GM12878 (cell line): ENCODE results near the gene SKIL. TPM values are rescaled to one million over a fixed set of nuclear protein-coding genes. Genes with fewer than 3 reads are reported as not detected.
A peak's percentile ranks its signal among the peaks of the same experiment; 100 is the strongest.

Experiments
- ATAC-seq: fragments of 200-7000 bp; cut with Tn5 transposase; 3 replicates; pipeline ENCODE4 v1.9.1; 2020; ENCODE audit warnings: mild to moderate bottlenecking, moderate library complexity
- BruUV-seq: library from RNA; stranded (reverse); fragments of 400-500 nt; replicated peaks from 2 replicates; lab custom pipeline; 2021; lab: Mats Ljungman, UMichigan
- CTCF ChIA-PET: fragments of 300-600 bp; sonication (Branson Sonifier 250); formaldehyde crosslinking; extraction: SDS; loops from one replicate; lab custom pipeline; 2021; ENCODE audit warnings: inconsistent platforms; lab: Yijun Ruan, JAX
- POLR2A ChIA-PET: fragments of 350-600 bp; formaldehyde crosslinking; extraction: SDS; loops from one replicate; lab custom pipeline; 2021; ENCODE audit warnings: inconsistent platforms; lab: Charles Lee
- RAD21 ChIA-PET: fragments of 300-600 bp; sonication (Branson Sonifier 250); formaldehyde crosslinking; loops from one replicate; lab custom pipeline; 2023; ENCODE audit warnings: antibody characterized with exemption; ENCODE audit not compliant: unreplicated experiment; lab: Charles Lee
- SMC1A ChIA-PET: fragments of 300-600 bp; sonication (Branson Sonifier 250); formaldehyde crosslinking; loops from one replicate; lab custom pipeline; 2023; ENCODE audit not compliant: unreplicated experiment, uncharacterized antibody; lab: Charles Lee
- DNase-seq: peaks from one replicate; pipeline ENCODE4 v3.0.0-alpha.2; 2011; ENCODE audit warnings: low read depth, low spot score
- FAIRE-seq: peaks from 3 replicates; lab custom pipeline; 2011; peaks lifted over from hg19 to GRCh38; lab: Jason Lieb, UNC
- H2AFZ ChIP-seq: 2 replicates; pipeline ENCODE4 v1.6.0; 2011; ENCODE audit warnings: low read depth, low read length, control low read depth; ENCODE audit not compliant: control insufficient read depth
- H3K27ac ChIP-seq: 2 replicates; pipeline ENCODE4 v1.5.1; 2011; ENCODE audit warnings: control low read depth; ENCODE audit not compliant: control insufficient read depth, insufficient read depth
- H3K27me3 ChIP-seq, 2 experiments: replicated peaks in 1 of 2; 2 replicates each; pipeline versions ENCODE4 v1.6.0 to v1.6.1; 2011; ENCODE audit warnings: low read length in 1 of 2; ENCODE audit not compliant: control insufficient read depth in 2 of 2, insufficient read depth in 2 of 2
- H3K36me3 ChIP-seq, 2 experiments: 2 replicates each; pipeline ENCODE4 v1.5.1; 2011; ENCODE audit warnings: low read length in 1 of 2; ENCODE audit not compliant: control insufficient read depth in 2 of 2, insufficient read depth in 2 of 2
- H3K4me1 ChIP-seq: 2 replicates; pipeline ENCODE4 v1.6.1; 2011; ENCODE audit warnings: mild to moderate bottlenecking, low read length, moderate library complexity, mixed read lengths; ENCODE audit not compliant: control insufficient read depth, insufficient read depth
- H3K4me2 ChIP-seq: 2 replicates; pipeline ENCODE4 v1.6.0; 2011; ENCODE audit warnings: control low read depth; ENCODE audit not compliant: control insufficient read depth, insufficient read depth
- H3K4me3 ChIP-seq: fragments of 200-600 bp; sonication (generic); 2 replicates; pipeline ENCODE4 v1.5.1; 2016
- H3K79me2 ChIP-seq: 2 replicates; pipeline ENCODE4 v1.6.0; 2011; ENCODE audit warnings: low read length; ENCODE audit not compliant: control insufficient read depth, insufficient read depth
- H3K9ac ChIP-seq: 2 replicates; pipeline ENCODE4 v1.8.0; 2011; ENCODE audit warnings: low read length, control low read depth, mixed read lengths; ENCODE audit not compliant: control insufficient read depth, insufficient read depth
- H3K9me3 ChIP-seq: replicated peaks from 3 replicates; pipeline ENCODE4 v1.5.1; 2011; ENCODE audit warnings: mild to moderate bottlenecking, low read length; ENCODE audit not compliant: control insufficient read depth, insufficient read depth
- H4K20me1 ChIP-seq: 2 replicates; pipeline ENCODE4 v1.6.0; 2011; ENCODE audit not compliant: control insufficient read depth, insufficient read depth
- ATF7 ChIP-seq: fragments of 450-650 bp; IDR thresholded peaks from 2 replicates; pipeline ENCODE4 v1.6.1; 2016; ENCODE audit warnings: low read depth, mild to moderate bottlenecking
- BCL11A ChIP-seq: IDR thresholded peaks from 2 replicates; pipeline ENCODE4 v1.6.1; 2011; ENCODE audit warnings: low read depth, low read length
- BMI1 ChIP-seq: fragments of 450-650 bp; IDR thresholded peaks from 2 replicates; pipeline ENCODE4 v1.6.1; 2016; ENCODE audit warnings: mild to moderate bottlenecking, moderate library complexity, borderline replicate concordance
- CREB1 ChIP-seq: IDR thresholded peaks from 2 replicates; pipeline ENCODE4 v1.6.1; 2012; ENCODE audit warnings: low read depth, mild to moderate bottlenecking, inconsistent platforms
- GABPA ChIP-seq: IDR thresholded peaks from 2 replicates; pipeline ENCODE4 v1.6.1; 2014; ENCODE audit warnings: antibody characterized with exemption, low read depth, mild to moderate bottlenecking, inconsistent platforms
- KDM1A ChIP-seq: fragments of 200-600 bp; sonication (generic); IDR thresholded peaks from 2 replicates; pipeline ENCODE4 v1.6.1; 2016; ENCODE audit warnings: borderline replicate concordance
- KLF5 ChIP-seq: fragments of 450-650 bp; IDR thresholded peaks from 2 replicates; pipeline ENCODE4 v1.6.1; 2014; ENCODE audit warnings: mild to moderate bottlenecking; ENCODE audit not compliant: partially characterized antibody
- MAX ChIP-seq: IDR thresholded peaks from 2 replicates; pipeline ENCODE4 v1.6.1; 2012; ENCODE audit warnings: low read depth, low read length, improper control_type of control experiment
- NR2F1 ChIP-seq: fragments of 450-650 bp; conservative IDR thresholded peaks from 2 replicates; pipeline ENCODE4 v1.6.1; 2017; ENCODE audit warnings: mild to moderate bottlenecking
- PAX5 ChIP-seq: IDR thresholded peaks from 2 replicates; pipeline ENCODE4 v1.6.1; 2011; ENCODE audit warnings: low read depth, low read length, borderline replicate concordance
- POLR2AphosphoS2 ChIP-seq: IDR thresholded peaks from 2 replicates; pipeline ENCODE4 v1.6.1; 2011; ENCODE audit warnings: low read depth, mild to moderate bottlenecking, low read length, improper control_type of control experiment, moderate library complexity
- RAD21 ChIP-seq: IDR thresholded peaks from 2 replicates; pipeline ENCODE4 v1.6.1; 2011; ENCODE audit warnings: mild to moderate bottlenecking, low read depth, low read length, moderate library complexity; ENCODE audit not compliant: insufficient read depth
- RB1 ChIP-seq: fragments of 450-650 bp; formaldehyde crosslinking; IDR thresholded peaks from 2 replicates; pipeline ENCODE4 v1.6.1; 2017; ENCODE audit warnings: mild to moderate bottlenecking, borderline replicate concordance
- RUNX3 ChIP-seq: IDR thresholded peaks from 2 replicates; pipeline ENCODE4 v1.6.1; 2012; ENCODE audit warnings: low read length, inconsistent platforms
- SMAD1 ChIP-seq: fragments of 450-650 bp; IDR thresholded peaks from 2 replicates; pipeline ENCODE4 v1.6.1; 2018; ENCODE audit warnings: mild to moderate bottlenecking, low read depth; ENCODE audit not compliant: partially characterized antibody
- SMAD5 ChIP-seq: IDR thresholded peaks from 2 replicates; pipeline ENCODE4 v1.6.1; 2016; ENCODE audit warnings: antibody characterized with exemption, low read depth
- STAT1 ChIP-seq: fragments of 450-650 bp; conservative IDR thresholded peaks from 2 replicates; pipeline ENCODE4 v1.6.1; 2014; ENCODE audit warnings: antibody characterized with exemption, mild to moderate bottlenecking
- TCF3 ChIP-seq: IDR thresholded peaks from 2 replicates; pipeline ENCODE4 v1.6.1; 2012; ENCODE audit warnings: low read depth, mild to moderate bottlenecking, low read length, borderline replicate concordance; ENCODE audit not compliant: insufficient read depth
- USF1 ChIP-seq: IDR thresholded peaks from 2 replicates; pipeline ENCODE4 v1.6.1; 2011; ENCODE audit warnings: borderline replicate concordance, low read depth, mild to moderate bottlenecking, moderate library complexity, mixed read lengths, low read length; ENCODE audit not compliant: insufficient read depth; ENCODE audit errors: extremely low read length
- WRNIP1 ChIP-seq: IDR thresholded peaks from 2 replicates; pipeline ENCODE4 v1.6.1; 2011; ENCODE audit warnings: low read depth, low read length, improper control_type of control experiment, borderline replicate concordance
- ZNF24 ChIP-seq: fragments of 450-650 bp; IDR thresholded peaks from 2 replicates; pipeline ENCODE4 v1.6.1; 2017; ENCODE audit warnings: antibody characterized with exemption, mild to moderate bottlenecking
- ZNF622 ChIP-seq: fragments of 450-650 bp; IDR thresholded peaks from 2 replicates; pipeline ENCODE4 v1.6.1; 2017; ENCODE audit warnings: mild to moderate bottlenecking, inconsistent platforms
- WGBS: methylation state at CpG from one replicate; pipeline ENCODE4 v1.1.6; 2016; ENCODE audit warnings: low lambda C conversion rate; ENCODE audit not compliant: insufficient replicate concordance, insufficient coverage; ENCODE audit errors: missing lambda C conversion rate; 5-methylcytosine and 5-hydroxymethylcytosine counted together
- in situ Hi-C: fragments of 300-500 bp; cut with MboI; formaldehyde crosslinking; loops from 9 replicates; pipeline ENCODE4 v1.14.3; 2018; ENCODE audit warnings: mixed read lengths
- intact Hi-C: fragments of 100-400 bp; cut with micrococcal nuclease; formaldehyde crosslinking; loops from one replicate; pipeline ENCODE4 v1.14.2; 2022; ENCODE audit not compliant: unreplicated experiment
- polyA plus RNA-seq, 11 experiments: library from polyadenylated mRNA; depleted of rRNA in 4 of 11; unstranded in 6 of 11; stranded (reverse) in 5 of 11; fragments of >200 nt; fragmentation: Nextera tagmentation in 4 of 11; fragmentation: Illumina TruSeq in 1 of 11; extraction: Ambion mirVana in 4 of 11; extraction: Trizol in 1 of 11; gene quantifications; 1 replicate in 1 of 11; 2 replicates in 10 of 11; pipeline versions ENCODE4 v1.2.1 to v1.2.3, GENCODE V29; 2011 to 2016; ENCODE audit warnings: inconsistent platforms in 2 of 11, missing spikeins in 2 of 11, low read depth in 1 of 11
- total RNA-seq, 4 experiments: library from RNA; depleted of rRNA in 3 of 4; stranded (reverse); fragments of >200 nt in 3 of 4; fragmentation: Illumina TruSeq in 1 of 4; extraction: Trizol in 1 of 4; gene quantifications; 2 replicates each; pipeline versions ENCODE4 v1.2.1 to v1.2.3, GENCODE V29; 2013 to 2021

SKIL gene
- total and polyA plus RNA-seq, 10 of the 15 experiments (the other 5 are each of a cell fraction or from before 2014, with no cell fraction given): 2.7 to 14.8 (median 6.7) TPM

GRCh38 chr3:170331143-170331542 lies 26.4 kb upstream of the SKIL start (continued):
- peak; percentile 93 for TF ChIP-seq NR2F1
- TF ChIP-seq WRNIP1: no peak
- no peak for TF ChIP-seq SMAD5
- TF ChIP-seq POLR2AphosphoS2: no peak
- TF ChIP-seq BCL11A: no peak
- TF ChIP-seq CREB1: no peak
- TF ChIP-seq RAD21: no peak
- TF ChIP-seq KDM1A: no peak
- TF ChIP-seq GABPA: no peak
- peak; percentile 72; the same call in 1 of the 2 replicates for TF ChIP-seq ZNF24
- TF ChIP-seq MAX: no peak
- no peak for TF ChIP-seq USF1

- H3K9me3 ChIP-seq: peaks cover 2% of the 10 kb centered on the region; the same call in 2 of the 3 replicates
- H3K79me2 ChIP-seq: no peaks in the 10 kb centered on the region
- DNase-seq: no peak
- SMC1A ChIA-PET: interaction anchor here (0.8 to 2.2 kb wide), 2 partner anchors 19 to 26 kb away, joined by 3 to 5 read pairs; no protein-coding TSS in a partner anchor
- in situ Hi-C loops: no loop called here
- FAIRE-seq: no peak
- BruUV-seq: no TSS peak
- no peaks in the 10 kb centered on the region for H3K36me3 ChIP-seq
- TF ChIP-seq KLF5 (no peak), SMAD1 (no peak), PAX5 (no peak), BMI1 (no peak), RB1 (no peak), USF1 (no peak), ZNF622 (no peak), RUNX3 (no peak), ATF7 (no peak), STAT1 (no peak), TCF3 (no peak)
- TF ChIP-seq, all 136 proteins: peak for 0
- Histone ChIP-seq H3K27me3 (no peaks in the 10 kb centered on the region), H3K4me1 (no peaks in the 10 kb centered on the region), H2AFZ (no peak overlapping the region), H3K4me2 (no peak overlapping the region), H3K27ac (no peak overlapping the region), H4K20me1 (no peaks in the 10 kb centered on the region), H3K4me3 (no peak overlapping the region), H3K9ac (no peak overlapping the region)
- WGBS: 28% methylated on average over 3 of the region's 3 CpGs
- intact Hi-C loops: no loop called here
- ChIA-PET RAD21 (no interaction called here), POLR2A (interaction anchor here (0.6 to 1.3 kb wide), 3 partner anchors 8 to 1138 kb away, joined by 3 read pairs; no protein-coding TSS in a partner anchor), CTCF (interaction anchor here (0.6 kb wide), 2 partner anchors 76 to 397 kb away, joined by 3 read pairs; no protein-coding TSS in a partner anchor)
- ATAC-seq: no peak
Measured at GRCh38 chr3:170337420-170337819, 20.1 kb upstream of the SKIL start.
